Activated CD4-positive, alpha-beta T cell treated with anti-CD3 and anti-CD28 coated beads for 36 hours (primary cell): ENCODE results near the gene GABPB2. TPM values are rescaled to one million over a fixed set of nuclear protein-coding genes. Genes with fewer than 3 reads are reported as not detected.

ENCODE experiments used
- total RNA-seq, 2 experiments: library from RNA; stranded (reverse); gene quantifications; one replicate each; pipeline ENCODE4 v1.2.3, GENCODE V29; 2021

GABPB2 gene
- total RNA-seq, 2 experiments from 2014 or later = 16.6 to 19.2 TPM

Other genes starting within 250 kb of the GABPB2 start
- 10 to 100 TPM; 30.4 to 35.6 TPM for gene ARNT, start 194.2 kb upstream of the GABPB2 start, total RNA-seq
- gene CTXND2, start 183.6 kb upstream of the GABPB2 start, total RNA-seq = not detected
- gene SETDB1, start 144.4 kb upstream of the GABPB2 start, total RNA-seq = 10 to 100 TPM; 48.8 to 52.7 TPM
- 100 to 1,000 TPM; 134 to 151 TPM for gene CERS2, start 95.9 kb upstream of the GABPB2 start, total RNA-seq
- under 1 TPM; 0.27 to 0.28 TPM for gene ANXA9, start 88.5 kb upstream of the GABPB2 start, total RNA-seq
- gene MINDY1, start 63.9 kb upstream of the GABPB2 start, total RNA-seq = 10 to 100 TPM; 16.2 to 20.3 TPM
- 10 to 100 TPM; 13.6 to 18.6 TPM for gene PRUNE1, start 62.3 kb upstream of the GABPB2 start, total RNA-seq
- 1 to 10 TPM in 1 of 2 experiments, under 1 TPM in 1; 0.98 to 1.6 TPM for gene BNIPL, start 34.2 kb upstream of the GABPB2 start, total RNA-seq
- gene C1orf56, start 23.0 kb upstream of the GABPB2 start, total RNA-seq = 1 to 10 TPM; 1.3 to 1.5 TPM
- gene CDC42SE1, start 11.1 kb upstream of the GABPB2 start, total RNA-seq = 100 to 1,000 TPM in 1 of 2 experiments, 10 to 100 TPM in 1; 95.4 to 101 TPM
- 1 to 10 TPM; 3.3 to 4.4 TPM for gene MLLT11, start 10.4 kb upstream of the GABPB2 start, total RNA-seq
- gene SEMA6C, start 75.9 kb downstream of the GABPB2 start, total RNA-seq = 1 to 10 TPM; 3.2 to 3.5 TPM
- 10 to 100 TPM; 18.4 to 19.2 TPM for gene TNFAIP8L2, start 85.9 kb downstream of the GABPB2 start, total RNA-seq
- 1 to 10 TPM; 4.3 to 5.1 TPM for gene LYSMD1, start 95.1 kb downstream of the GABPB2 start, total RNA-seq
- 10 to 100 TPM; 64.3 to 90.8 TPM for gene SCNM1, start 95.4 kb downstream of the GABPB2 start, total RNA-seq
- gene TMOD4, start 105.2 kb downstream of the GABPB2 start, total RNA-seq = 1 to 10 TPM in 1 of 2 experiments, under 1 TPM in 1; 0.69 to 2.3 TPM
- 10 to 100 TPM; 77.1 to 77.8 TPM for gene VPS72, start 119.4 kb downstream of the GABPB2 start, total RNA-seq
- gene PIP5K1A, start 127.8 kb downstream of the GABPB2 start, total RNA-seq = 10 to 100 TPM; 74.5 to 85.1 TPM
- 100 to 1,000 TPM; 187 to 243 TPM for gene PSMD4, start 184.0 kb downstream of the GABPB2 start, total RNA-seq
- 10 to 100 TPM; 27.2 to 30.1 TPM for gene ZNF687, start 211.5 kb downstream of the GABPB2 start, total RNA-seq